Breast epithelium (tissue), 3 donors: Measurements from ENCODE around the gene CNTN1.

Experiments used
- POLR2A ChIP-seq: fragments of 450-650 bp; IDR thresholded peaks from one replicate; pipeline ENCODE4 v1.6.1; 2016; ENCODE audit warnings: antibody characterized with exemption, mild to moderate bottlenecking, moderate library complexity
- POLR2AphosphoS5 ChIP-seq, 3 donors: sonication (generic); formaldehyde crosslinking; IDR thresholded peaks; one replicate each; pipeline ENCODE4 v1.6.1; 2017; ENCODE audit warnings: antibody characterized with exemption in 3 of 3
- TF ChIP-seq, protein P1 (sequence below), 3 donors: fragments of 450-650 bp; IDR thresholded peaks; one replicate each; pipeline ENCODE4 v1.5.1; 2016 to 2017; ENCODE audit warnings: antibody characterized with exemption in 3 of 3, mild to moderate bottlenecking in 3 of 3, moderate library complexity in 3 of 3

DNA sequence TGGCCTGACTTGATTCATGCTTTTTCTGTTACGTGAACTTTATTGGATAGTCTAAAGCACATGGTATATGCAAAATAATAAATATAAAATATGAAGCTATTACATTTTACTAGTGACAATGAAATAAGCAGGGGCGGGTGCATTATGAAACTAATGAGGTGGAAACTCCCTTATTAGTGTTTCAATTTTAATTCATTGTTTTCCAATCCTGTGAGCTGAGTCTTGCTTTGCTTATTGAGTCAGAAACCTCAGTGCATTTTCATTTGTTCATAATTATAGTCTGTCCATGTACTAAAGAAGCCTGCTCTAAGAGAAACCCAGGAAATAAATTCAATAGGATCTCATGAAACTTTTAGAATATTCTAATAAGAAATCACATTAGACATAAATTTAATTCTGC is 78.5 kb downstream of the CNTN1 start:
- TF ChIP-seq POLR2A = no peak
- TF ChIP-seq, protein P1, sequence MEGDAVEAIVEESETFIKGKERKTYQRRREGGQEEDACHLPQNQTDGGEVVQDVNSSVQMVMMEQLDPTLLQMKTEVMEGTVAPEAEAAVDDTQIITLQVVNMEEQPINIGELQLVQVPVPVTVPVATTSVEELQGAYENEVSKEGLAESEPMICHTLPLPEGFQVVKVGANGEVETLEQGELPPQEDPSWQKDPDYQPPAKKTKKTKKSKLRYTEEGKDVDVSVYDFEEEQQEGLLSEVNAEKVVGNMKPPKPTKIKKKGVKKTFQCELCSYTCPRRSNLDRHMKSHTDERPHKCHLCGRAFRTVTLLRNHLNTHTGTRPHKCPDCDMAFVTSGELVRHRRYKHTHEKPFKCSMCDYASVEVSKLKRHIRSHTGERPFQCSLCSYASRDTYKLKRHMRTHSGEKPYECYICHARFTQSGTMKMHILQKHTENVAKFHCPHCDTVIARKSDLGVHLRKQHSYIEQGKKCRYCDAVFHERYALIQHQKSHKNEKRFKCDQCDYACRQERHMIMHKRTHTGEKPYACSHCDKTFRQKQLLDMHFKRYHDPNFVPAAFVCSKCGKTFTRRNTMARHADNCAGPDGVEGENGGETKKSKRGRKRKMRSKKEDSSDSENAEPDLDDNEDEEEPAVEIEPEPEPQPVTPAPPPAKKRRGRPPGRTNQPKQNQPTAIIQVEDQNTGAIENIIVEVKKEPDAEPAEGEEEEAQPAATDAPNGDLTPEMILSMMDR (IDR thresholded peaks at IDR 0.05) = no peak
- no peak for TF ChIP-seq POLR2AphosphoS5 (IDR thresholded peaks at IDR 0.05)
